ENCODE results near the gene TULP4.
A peak's percentile ranks its signal among the peaks of the same experiment; 100 is the strongest.

The TULP4 gene

DNA sequence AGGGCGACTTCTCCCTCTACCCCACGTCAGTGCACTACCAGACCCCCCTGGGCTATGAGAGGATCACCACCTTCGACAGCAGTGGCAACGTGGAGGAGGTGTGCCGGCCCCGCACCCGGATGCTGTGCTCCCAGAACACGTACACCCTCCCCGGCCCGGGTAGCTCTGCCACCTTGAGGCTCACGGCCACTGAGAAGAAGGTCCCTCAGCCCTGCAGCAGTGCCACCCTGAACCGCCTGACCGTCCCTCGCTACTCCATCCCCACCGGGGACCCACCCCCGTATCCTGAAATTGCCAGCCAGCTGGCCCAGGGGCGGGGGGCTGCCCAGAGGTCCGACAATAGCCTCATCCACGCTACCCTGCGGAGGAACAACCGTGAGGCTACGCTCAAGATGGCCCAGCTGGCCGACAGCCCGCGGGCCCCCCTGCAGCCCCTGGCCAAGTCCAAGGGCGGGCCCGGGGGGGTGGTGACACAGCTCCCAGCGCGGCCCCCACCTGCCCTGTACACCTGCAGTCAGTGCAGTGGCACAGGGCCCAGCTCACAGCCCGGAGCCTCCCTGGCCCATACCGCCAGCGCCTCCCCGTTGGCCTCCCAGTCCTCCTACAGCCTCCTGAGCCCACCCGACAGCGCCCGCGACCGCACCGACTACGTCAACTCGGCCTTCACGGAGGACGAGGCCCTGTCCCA, 190.1 kb downstream of the TULP4 start:
- H2BK5ac ChIP-seq (ENCODE audit: low read depth, low read length, poor library complexity): no peak overlapping the region
- H3K4me3 ChIP-seq (ENCODE audit: low read depth, low read length): peak overlapping the region; percentile 16
- no peaks in the 10 kb centered on the region for H3K9me3 ChIP-seq (ENCODE audit: insufficient read depth, low read depth, low read length)
- H3K14ac ChIP-seq (ENCODE audit: low read length): no peak overlapping the region
- no peak overlapping the region for H3K23ac ChIP-seq (ENCODE audit: low read length)
- H2AFZ ChIP-seq (ENCODE audit: insufficient read depth, low read length, poor library complexity): no peak overlapping the region
- H4K12ac ChIP-seq (ENCODE audit: low read depth, low read length): no peak overlapping the region
- H3K79me2 ChIP-seq (ENCODE audit: control insufficient read depth, insufficient read depth, low read length, poor library complexity): no peaks in the 10 kb centered on the region
- H3K27me3 ChIP-seq (ENCODE audit: insufficient read depth, low read length): no peaks in the 10 kb centered on the region
- H2BK120ac ChIP-seq (ENCODE audit: insufficient read depth, low read length, poor library complexity): no peak overlapping the region
- H2BK12ac ChIP-seq (ENCODE audit: low read length): no peak overlapping the region
- no peak overlapping the region for H4K91ac ChIP-seq (ENCODE audit: low read depth, low read length)
- no peaks in the 10 kb centered on the region for H3K4me1 ChIP-seq (ENCODE audit: control insufficient read depth in 1 of 2, insufficient read depth in 2 of 2, low read length in 2 of 2)
- no peak overlapping the region for H3K4me2 ChIP-seq (ENCODE audit: low read length)
- no peak overlapping the region for H4K8ac ChIP-seq (ENCODE audit: low read depth, low read length)
- no CpG with 5 or more reads among the region's 43 CpGs for WGBS (ENCODE audit: extremely low coverage, insufficient coverage, insufficient read length)
- no peak overlapping the region for H3K4ac ChIP-seq (ENCODE audit: low read depth, low read length)
- H3K9ac ChIP-seq (ENCODE audit: low read length): no peak overlapping the region
- no peaks in the 10 kb centered on the region for H3K79me1 ChIP-seq (ENCODE audit: low read length)
- no peak overlapping the region for H3K18ac ChIP-seq (ENCODE audit: low read length)
- H3K27ac ChIP-seq (ENCODE audit: low read depth, low read length): no peak overlapping the region
- no peak for DNase-seq
- peaks cover 49 to 62% of the 10 kb centered on the region in 2 experiments for H3K36me3 ChIP-seq (ENCODE audit: control insufficient read depth in 1 of 2, insufficient read depth in 2 of 2, low read length in 2 of 2)
- no peak overlapping the region for H2AK5ac ChIP-seq (ENCODE audit: low read length)

GRCh38 chr6:158503222-158503621, 191.0 kb downstream of the TULP4 start:
- H4K91ac ChIP-seq (ENCODE audit: low read depth, low read length): no peak overlapping the region
- H3K9me3 ChIP-seq (ENCODE audit: insufficient read depth, low read depth, low read length): no peaks in the 10 kb centered on the region
- WGBS (ENCODE audit: extremely low coverage, insufficient coverage, insufficient read length): no CpG with 5 or more reads among the region's 7 CpGs
- no peak overlapping the region for H3K9ac ChIP-seq (ENCODE audit: low read length)
- no peak overlapping the region for H4K8ac ChIP-seq (ENCODE audit: low read depth, low read length)
- H3K79me1 ChIP-seq (ENCODE audit: low read length): no peaks in the 10 kb centered on the region
- H3K4me3 ChIP-seq (ENCODE audit: low read depth, low read length): no peak overlapping the region
- no peak overlapping the region for H3K27ac ChIP-seq (ENCODE audit: low read depth, low read length)
- no peaks in the 10 kb centered on the region for H3K27me3 ChIP-seq (ENCODE audit: insufficient read depth, low read length)
- H3K14ac ChIP-seq (ENCODE audit: low read length): no peak overlapping the region
- H3K79me2 ChIP-seq (ENCODE audit: control insufficient read depth, insufficient read depth, low read length, poor library complexity): no peaks in the 10 kb centered on the region
- no peak overlapping the region for H3K18ac ChIP-seq (ENCODE audit: low read length)
- no peak for DNase-seq
- no peak overlapping the region for H3K4me2 ChIP-seq (ENCODE audit: low read length)
- H3K36me3 ChIP-seq (ENCODE audit: control insufficient read depth in 1 of 2, insufficient read depth in 2 of 2, low read length in 2 of 2): peaks cover 47 to 60% of the 10 kb centered on the region in 2 experiments
- no peak overlapping the region for H2BK12ac ChIP-seq (ENCODE audit: low read length)
- H3K23ac ChIP-seq (ENCODE audit: low read length): no peak overlapping the region
- H2AK5ac ChIP-seq (ENCODE audit: low read length): no peak overlapping the region
- H3K4ac ChIP-seq (ENCODE audit: low read depth, low read length): no peak overlapping the region
- no peaks in the 10 kb centered on the region for H3K4me1 ChIP-seq (ENCODE audit: control insufficient read depth in 1 of 2, insufficient read depth in 2 of 2, low read length in 2 of 2)
- H2BK120ac ChIP-seq (ENCODE audit: insufficient read depth, low read length, poor library complexity): no peak overlapping the region
- no peak overlapping the region for H2BK5ac ChIP-seq (ENCODE audit: low read depth, low read length, poor library complexity)
- no peak overlapping the region for H4K12ac ChIP-seq (ENCODE audit: low read depth, low read length)
- no peak overlapping the region for H2AFZ ChIP-seq (ENCODE audit: insufficient read depth, low read length, poor library complexity)

- WGBS (ENCODE audit: extremely low coverage, insufficient coverage, insufficient read length): no CpG with 5 or more reads among the region's 25 CpGs
- no peaks in the 10 kb centered on the region for H3K4me1 ChIP-seq (ENCODE audit: control insufficient read depth in 1 of 2, insufficient read depth in 2 of 2, low read length in 2 of 2)
- H3K4ac ChIP-seq (ENCODE audit: low read depth, low read length): peak overlapping the region; percentile 24
- H3K4me2 ChIP-seq (ENCODE audit: low read length): no peak overlapping the region
- no peaks in the 10 kb centered on the region for H3K79me2 ChIP-seq (ENCODE audit: control insufficient read depth, insufficient read depth, low read length, poor library complexity)
- H4K12ac ChIP-seq (ENCODE audit: low read depth, low read length): no peak overlapping the region
- no peak overlapping the region for H4K91ac ChIP-seq (ENCODE audit: low read depth, low read length)
- no peak overlapping the region for H3K27ac ChIP-seq (ENCODE audit: low read depth, low read length)
- no peak overlapping the region for H3K18ac ChIP-seq (ENCODE audit: low read length)
- H3K27me3 ChIP-seq (ENCODE audit: insufficient read depth, low read length): no peaks in the 10 kb centered on the region
- no peak overlapping the region for H3K14ac ChIP-seq (ENCODE audit: low read length)
- DNase-seq: no peak
- H3K36me3 ChIP-seq (ENCODE audit: control insufficient read depth in 1 of 2, insufficient read depth in 2 of 2, low read length in 2 of 2): peaks cover 42 to 55% of the 10 kb centered on the region in 2 experiments
- no peak overlapping the region for H4K8ac ChIP-seq (ENCODE audit: low read depth, low read length)
- H2BK12ac ChIP-seq (ENCODE audit: low read length): no peak overlapping the region
- H2AFZ ChIP-seq (ENCODE audit: insufficient read depth, low read length, poor library complexity): no peak overlapping the region
- no peak overlapping the region for H2BK120ac ChIP-seq (ENCODE audit: insufficient read depth, low read length, poor library complexity)
- no peaks in the 10 kb centered on the region for H3K79me1 ChIP-seq (ENCODE audit: low read length)
- no peak overlapping the region for H3K23ac ChIP-seq (ENCODE audit: low read length)
- H2AK5ac ChIP-seq (ENCODE audit: low read length): no peak overlapping the region
- H3K9me3 ChIP-seq (ENCODE audit: insufficient read depth, low read depth, low read length): no peaks in the 10 kb centered on the region
- H3K4me3 ChIP-seq (ENCODE audit: low read depth, low read length): no peak overlapping the region
- no peak overlapping the region for H2BK5ac ChIP-seq (ENCODE audit: low read depth, low read length, poor library complexity)
- no peak overlapping the region for H3K9ac ChIP-seq (ENCODE audit: low read length)
Observed at GRCh38 chr6:158503846-158504245, 191.6 kb downstream of the TULP4 start.

DNA sequence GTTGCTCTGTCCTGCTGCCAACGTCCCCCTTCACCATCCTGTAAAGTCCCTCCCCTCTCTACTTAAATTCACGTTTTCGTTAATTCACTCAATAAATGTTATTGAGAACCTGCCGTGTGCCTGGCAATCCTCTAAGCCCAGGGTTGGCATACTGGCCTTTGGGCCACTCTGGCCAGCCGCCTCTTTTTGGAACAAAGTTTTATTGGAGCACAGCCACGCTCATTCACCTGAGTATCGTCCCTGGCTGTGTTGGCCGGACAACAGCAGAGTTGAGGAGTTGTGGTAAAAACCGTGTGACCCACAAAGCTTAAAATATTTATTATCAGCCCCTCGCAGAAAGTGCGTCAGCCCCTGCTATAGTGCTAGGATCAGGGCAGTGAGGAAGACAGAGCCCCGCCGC, 192.9 kb downstream of the TULP4 start:
- H3K4ac ChIP-seq (ENCODE audit: low read depth, low read length): no peak overlapping the region
- no peaks in the 10 kb centered on the region for H3K79me2 ChIP-seq (ENCODE audit: control insufficient read depth, insufficient read depth, low read length, poor library complexity)
- H3K9me3 ChIP-seq (ENCODE audit: insufficient read depth, low read depth, low read length): no peaks in the 10 kb centered on the region
- H3K27ac ChIP-seq (ENCODE audit: low read depth, low read length): no peak overlapping the region
- H3K4me1 ChIP-seq (ENCODE audit: control insufficient read depth in 1 of 2, insufficient read depth in 2 of 2, low read length in 2 of 2): no peaks in the 10 kb centered on the region
- DNase-seq: no peak
- H3K4me2 ChIP-seq (ENCODE audit: low read length): no peak overlapping the region
- H2AFZ ChIP-seq (ENCODE audit: insufficient read depth, low read length, poor library complexity): no peak overlapping the region
- no peak overlapping the region for H3K18ac ChIP-seq (ENCODE audit: low read length)
- no peak overlapping the region for H4K8ac ChIP-seq (ENCODE audit: low read depth, low read length)
- no peak overlapping the region for H3K23ac ChIP-seq (ENCODE audit: low read length)
- H4K91ac ChIP-seq (ENCODE audit: low read depth, low read length): no peak overlapping the region
- H3K4me3 ChIP-seq (ENCODE audit: low read depth, low read length): no peak overlapping the region
- H3K79me1 ChIP-seq (ENCODE audit: low read length): no peaks in the 10 kb centered on the region
- 100% methylated on average over 2 of the region's 13 CpGs for WGBS (ENCODE audit: extremely low coverage, insufficient coverage, insufficient read length)
- H3K27me3 ChIP-seq (ENCODE audit: insufficient read depth, low read length): no peaks in the 10 kb centered on the region
- no peak overlapping the region for H2AK5ac ChIP-seq (ENCODE audit: low read length)
- H2BK120ac ChIP-seq (ENCODE audit: insufficient read depth, low read length, poor library complexity): no peak overlapping the region
- H3K36me3 ChIP-seq (ENCODE audit: control insufficient read depth in 1 of 2, insufficient read depth in 2 of 2, low read length in 2 of 2): peaks cover 39 to 50% of the 10 kb centered on the region in 2 experiments
- peak overlapping the region; percentile 26 for H3K14ac ChIP-seq (ENCODE audit: low read length)
- H2BK5ac ChIP-seq (ENCODE audit: low read depth, low read length, poor library complexity): no peak overlapping the region
- no peak overlapping the region for H2BK12ac ChIP-seq (ENCODE audit: low read length)
- no peak overlapping the region for H4K12ac ChIP-seq (ENCODE audit: low read depth, low read length)
- no peak overlapping the region for H3K9ac ChIP-seq (ENCODE audit: low read length)
